ENCODE measurements around the gene CISTR. TPM values are rescaled to one million over a fixed set of nuclear protein-coding genes. Genes with fewer than 3 reads are reported as not detected.
"Not testable (repeated sequence)": the region's sequence is repeated elsewhere in the genome, so short reads cannot be mapped to it uniquely, and the experiment has no call there.

CISTR gene
- total RNA-seq, 4 donors from 2014 or later = 1.4 TPM; not detected in 3

GRCh38 chr12:53766881-53767280, 15.1 kb upstream of the CISTR start:
- ATAC-seq = no peak
- Histone ChIP-seq H3K27ac (no peak overlapping the region), H3K4me1 (no peaks in the 10 kb centered on the region), H3K36me3 (no peaks in the 10 kb centered on the region), H3K27me3 (peaks cover 59% of the 10 kb centered on the region), H3K9me3 (no peaks in the 10 kb centered on the region), H3K4me3 (no peak overlapping the region)
- TF ChIP-seq EP300 (IDR thresholded peaks at IDR 0.05) (no peak), POLR2A (IDR thresholded peaks at IDR 0.05) (no peak), POLR2AphosphoS5 (IDR thresholded peaks at IDR 0.05) (no peak)
- TF ChIP-seq, protein P1, sequence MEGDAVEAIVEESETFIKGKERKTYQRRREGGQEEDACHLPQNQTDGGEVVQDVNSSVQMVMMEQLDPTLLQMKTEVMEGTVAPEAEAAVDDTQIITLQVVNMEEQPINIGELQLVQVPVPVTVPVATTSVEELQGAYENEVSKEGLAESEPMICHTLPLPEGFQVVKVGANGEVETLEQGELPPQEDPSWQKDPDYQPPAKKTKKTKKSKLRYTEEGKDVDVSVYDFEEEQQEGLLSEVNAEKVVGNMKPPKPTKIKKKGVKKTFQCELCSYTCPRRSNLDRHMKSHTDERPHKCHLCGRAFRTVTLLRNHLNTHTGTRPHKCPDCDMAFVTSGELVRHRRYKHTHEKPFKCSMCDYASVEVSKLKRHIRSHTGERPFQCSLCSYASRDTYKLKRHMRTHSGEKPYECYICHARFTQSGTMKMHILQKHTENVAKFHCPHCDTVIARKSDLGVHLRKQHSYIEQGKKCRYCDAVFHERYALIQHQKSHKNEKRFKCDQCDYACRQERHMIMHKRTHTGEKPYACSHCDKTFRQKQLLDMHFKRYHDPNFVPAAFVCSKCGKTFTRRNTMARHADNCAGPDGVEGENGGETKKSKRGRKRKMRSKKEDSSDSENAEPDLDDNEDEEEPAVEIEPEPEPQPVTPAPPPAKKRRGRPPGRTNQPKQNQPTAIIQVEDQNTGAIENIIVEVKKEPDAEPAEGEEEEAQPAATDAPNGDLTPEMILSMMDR (IDR thresholded peaks at IDR 0.05) = no peak
- 33 to 63% methylated on average over 1 to 3 of the region's 3 CpGs for WGBS, 2 donors (ENCODE audit: low coverage in 1 of 2)

GRCh38 chr12:53765891-53766290, 14.1 kb upstream of the CISTR start:
- TF ChIP-seq, protein P1 (IDR thresholded peaks at IDR 0.05) = no peak
- no peak for TF ChIP-seq EP300 (IDR thresholded peaks at IDR 0.05)
- TF ChIP-seq POLR2A (IDR thresholded peaks at IDR 0.05) = no peak
- no peak for TF ChIP-seq POLR2AphosphoS5 (IDR thresholded peaks at IDR 0.05)
- ATAC-seq = no peak
- 45 to 54% methylated on average over 2 of the region's 2 CpGs for WGBS, 2 donors (ENCODE audit: low coverage in 1 of 2)
- Histone ChIP-seq H3K27ac (no peak overlapping the region), H3K36me3 (no peaks in the 10 kb centered on the region), H3K9me3 (no peaks in the 10 kb centered on the region), H3K4me3 (no peak overlapping the region), H3K4me1 (no peaks in the 10 kb centered on the region), H3K27me3 (peaks cover 63% of the 10 kb centered on the region)

DNA sequence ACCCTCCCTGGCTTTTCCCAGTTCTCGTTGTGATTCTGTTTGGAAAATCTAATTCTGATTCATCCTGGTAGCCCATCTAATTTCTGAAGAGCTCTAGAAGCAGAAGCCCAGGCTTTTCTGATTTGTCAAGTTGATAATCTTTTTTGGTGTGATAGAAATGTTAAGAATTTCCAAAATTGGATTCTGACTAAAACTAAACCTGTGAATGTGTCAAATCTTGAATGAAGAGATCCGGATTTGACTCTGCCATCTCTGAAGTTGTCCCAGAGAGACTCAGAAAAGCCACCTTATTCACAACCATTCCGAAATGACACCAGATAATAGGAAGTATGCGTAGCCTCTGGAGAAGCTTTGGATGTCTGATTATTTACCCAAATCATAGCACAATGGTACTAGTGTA, 12.8 kb upstream of the CISTR start:
- H3K4me1 ChIP-seq = no peaks in the 10 kb centered on the region
- TF ChIP-seq, protein P1 (IDR thresholded peaks at IDR 0.05) = no peak
- TF ChIP-seq POLR2A (IDR thresholded peaks at IDR 0.05) (no peak), POLR2AphosphoS5 (IDR thresholded peaks at IDR 0.05) (no peak), EP300 (IDR thresholded peaks at IDR 0.05) (no peak)
- peaks cover 70% of the 10 kb centered on the region for H3K27me3 ChIP-seq
- no peaks in the 10 kb centered on the region for H3K9me3 ChIP-seq
- 80 to 85% methylated on average over 4 of the region's 4 CpGs for WGBS, 2 donors (ENCODE audit: low coverage in 1 of 2)
- H3K27ac ChIP-seq = no peak overlapping the region
- H3K36me3 ChIP-seq = no peaks in the 10 kb centered on the region
- no peak for ATAC-seq
- H3K4me3 ChIP-seq = no peak overlapping the region

GRCh38 chr12:53762793-53763192, 11.0 kb upstream of the CISTR start:
- H3K27me3 ChIP-seq = peaks cover 87% of the 10 kb centered on the region
- H3K36me3 ChIP-seq, H3K27ac ChIP-seq, ATAC-seq, H3K9me3 ChIP-seq, H3K4me3 ChIP-seq, H3K4me1 ChIP-seq: not testable (repeated sequence)
- WGBS, 2 donors (ENCODE audit: low coverage in 1 of 2) = 85 to 89% methylated on average over 2 to 3 of the region's 3 CpGs

GRCh38 chr12:53761306-53761705, 9.5 kb upstream of the CISTR start:
- Histone ChIP-seq H3K9me3 (no peaks in the 10 kb centered on the region), H3K27ac (no peak overlapping the region), H3K4me3 (no peak overlapping the region), H3K27me3 (peaks cover 84% of the 10 kb centered on the region), H3K36me3 (no peaks in the 10 kb centered on the region), H3K4me1 (peaks cover 0 to 8% (median 0%) of the 10 kb centered on the region in 3 donors)
- no peak for ATAC-seq
- TF ChIP-seq POLR2AphosphoS5 (IDR thresholded peaks at IDR 0.05) (no peak), POLR2A (IDR thresholded peaks at IDR 0.05) (no peak), EP300 (IDR thresholded peaks at IDR 0.05) (no peak)
- TF ChIP-seq, protein P1 (IDR thresholded peaks at IDR 0.05) = no peak

Measured in gastroesophageal sphincter (tissue), 4 donors.